GM23338 (cell line): ENCODE results near the gene EGR1. TPM values are rescaled to one million over a fixed set of nuclear protein-coding genes. Genes with fewer than 3 reads are reported as not detected.

Experiments
- ATAC-seq: fragments of 200-7000 bp; cut with Tn5 transposase; 3 replicates; pipeline ENCODE4 v1.9.1; 2020
- DNase-seq: peaks from one replicate; pipeline ENCODE4 v3.0.0-alpha.2; 2015; ENCODE audit warnings: low spot score
- H2AFZ ChIP-seq: fragments of 200-600 bp; sonication (generic); 2 replicates; pipeline ENCODE4 v1.8.0; 2016; ENCODE audit warnings: antibody characterized with exemption, mild to moderate bottlenecking, moderate library complexity
- H3F3A ChIP-seq: fragments of 200-600 bp; sonication (generic); replicated peaks from 2 replicates; pipeline ENCODE4 v1.8.0; 2017; ENCODE audit warnings: antibody characterized with exemption, mixed run types, low read depth
- H3K27ac ChIP-seq: fragments of 200-600 bp; sonication (generic); 2 replicates; pipeline ENCODE4 v1.6.1; 2016; ENCODE audit warnings: low read depth
- H3K27me3 ChIP-seq: fragments of 200-600 bp; sonication (generic); 2 replicates; pipeline ENCODE4 v1.8.0; 2016; ENCODE audit warnings: mild to moderate bottlenecking, mixed run types, moderate library complexity; ENCODE audit not compliant: insufficient read depth
- H3K36me3 ChIP-seq: fragments of 200-600 bp; sonication (generic); 2 replicates; pipeline ENCODE4 v1.8.0; 2016; ENCODE audit warnings: mild to moderate bottlenecking; ENCODE audit not compliant: insufficient read depth
- H3K4me1 ChIP-seq: fragments of 200-600 bp; sonication (generic); 2 replicates; pipeline ENCODE4 v1.8.0; 2016; ENCODE audit warnings: mild to moderate bottlenecking, moderate library complexity; ENCODE audit not compliant: insufficient read depth
- H3K4me2 ChIP-seq: fragments of 200-600 bp; sonication (generic); 2 replicates; pipeline ENCODE4 v1.7.1; 2017; ENCODE audit warnings: mixed run types
- H3K4me3 ChIP-seq: fragments of 200-600 bp; sonication (generic); 2 replicates; pipeline ENCODE4 v1.6.1; 2016; ENCODE audit warnings: mixed run types
- H3K79me2 ChIP-seq: fragments of 200-600 bp; sonication (generic); replicated peaks from 2 replicates; pipeline ENCODE4 v1.8.0; 2017; ENCODE audit warnings: mild to moderate bottlenecking; ENCODE audit not compliant: insufficient read depth
- H3K9me2 ChIP-seq: fragments of 200-600 bp; sonication (generic); 2 replicates; pipeline ENCODE4 v1.8.0; 2017; ENCODE audit not compliant: insufficient read depth
- H4K20me1 ChIP-seq: fragments of 200-600 bp; sonication (generic); replicated peaks from 2 replicates; pipeline ENCODE4 v1.8.0; 2017; ENCODE audit warnings: mild to moderate bottlenecking; ENCODE audit not compliant: insufficient read depth
- H3K27ac Mint-ChIP-seq: 2 replicates; pipeline ENCODE4 v1.8.0; 2020; ENCODE audit warnings: inconsistent platforms, mild to moderate bottlenecking, moderate library complexity, mixed read lengths
- H3K27me3 Mint-ChIP-seq: 3 replicates; pipeline ENCODE4 v1.8.0; 2022; ENCODE audit warnings: low read depth, mild to moderate bottlenecking, moderate library complexity, mixed read lengths, inconsistent platforms; ENCODE audit not compliant: insufficient read depth, poor library complexity
- H3K36me3 Mint-ChIP-seq: 3 replicates; pipeline ENCODE4 v1.8.0; 2021; ENCODE audit warnings: low read depth, mild to moderate bottlenecking, inconsistent platforms, moderate library complexity, mixed read lengths
- H3K4me1 Mint-ChIP-seq: 3 replicates; pipeline ENCODE4 v1.8.0; 2020; ENCODE audit warnings: mild to moderate bottlenecking, inconsistent platforms, mixed read lengths
- H3K4me3 Mint-ChIP-seq: 3 replicates; pipeline ENCODE4 v1.8.0; 2021; ENCODE audit warnings: moderate library complexity, mild to moderate bottlenecking, inconsistent platforms, mixed read lengths
- H3K9me3 Mint-ChIP-seq: 3 replicates; pipeline ENCODE4 v1.8.0; 2020; ENCODE audit warnings: moderate library complexity, mild to moderate bottlenecking, inconsistent platforms, mixed read lengths
- CREB1 ChIP-seq: fragments of 250-450 bp; sonication (Bioruptor Pico); IDR thresholded peaks from 2 replicates; pipeline ENCODE4 v1.5.0; 2020; ENCODE audit warnings: low read depth, mild to moderate bottlenecking, moderate library complexity
- EZH2 ChIP-seq: fragments of 200-600 bp; sonication (generic); IDR thresholded peaks from one replicate; pipeline ENCODE4 v1.8.0; 2017; ENCODE audit warnings: antibody characterized with exemption, mild to moderate bottlenecking, low read depth; ENCODE audit not compliant: unreplicated experiment
- EZH2phosphoT487 ChIP-seq: fragments of 200-600 bp; sonication (generic); IDR thresholded peaks from one replicate; pipeline ENCODE4 v1.8.1; 2018; ENCODE audit warnings: antibody characterized with exemption; ENCODE audit not compliant: unreplicated experiment
- NANOG ChIP-seq: IDR thresholded peaks from 2 replicates; pipeline ENCODE4 v1.6.1; 2016; ENCODE audit warnings: antibody characterized with exemption, borderline replicate concordance
- STAT1 ChIP-seq: IDR thresholded peaks from one replicate; pipeline ENCODE4 v1.6.1; 2016; ENCODE audit warnings: antibody characterized with exemption; ENCODE audit not compliant: unreplicated experiment
- ZNF331 ChIP-seq: fragments of 250-450 bp; sonication (Bioruptor Pico); IDR thresholded peaks from 2 replicates; pipeline ENCODE4 v1.5.0; 2020; ENCODE audit warnings: low read depth, mild to moderate bottlenecking, moderate library complexity
- polyA plus RNA-seq: library from polyadenylated mRNA; unstranded; fragments of >200 nt; fragmentation: Nextera tagmentation; extraction: Ambion mirVana; gene quantifications from 2 replicates; pipeline ENCODE4 v1.2.1, GENCODE V29; 2016
- total RNA-seq: library from RNA; depleted of rRNA; stranded (reverse); fragments of >200 nt; shearing (Covaris generic); gene quantifications from 2 replicates; pipeline ENCODE4 v1.2.3, GENCODE V29; 2014
- TF ChIP-seq, protein P1 (sequence below): fragments of 250-450 bp; sonication (Bioruptor Pico); IDR thresholded peaks from 2 replicates; pipeline ENCODE4 v1.5.0; 2020; ENCODE audit warnings: mild to moderate bottlenecking, moderate library complexity
- TF ChIP-seq, protein P2 (sequence below): IDR thresholded peaks from 2 replicates; pipeline ENCODE4 v1.6.1; 2016; ENCODE audit warnings: antibody characterized with exemption

The EGR1 gene
- total and polyA plus RNA-seq, 2 experiments from 2014 or later: 13.5 to 60.3 TPM

DNA sequence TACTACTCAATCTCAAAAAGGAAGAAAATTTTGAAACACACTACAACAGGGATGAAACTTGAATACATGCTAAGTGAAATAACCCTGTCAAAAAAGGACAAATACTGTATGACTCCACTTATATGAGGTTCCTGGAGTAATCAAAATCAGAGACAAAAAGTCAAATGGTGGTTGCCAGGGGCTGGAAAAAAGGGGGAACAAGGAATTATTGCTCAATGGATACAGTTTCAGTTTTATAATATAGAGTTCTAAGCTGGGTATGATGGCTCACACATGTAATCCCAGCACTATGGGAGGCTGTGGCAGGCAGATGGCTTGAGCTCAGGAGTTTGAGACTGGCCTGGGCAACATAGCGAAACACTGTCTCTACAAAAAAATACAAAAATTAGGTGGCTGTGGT lies 48.7 kb downstream of the EGR1 start (continued):
- TF ChIP-seq, protein P1, sequence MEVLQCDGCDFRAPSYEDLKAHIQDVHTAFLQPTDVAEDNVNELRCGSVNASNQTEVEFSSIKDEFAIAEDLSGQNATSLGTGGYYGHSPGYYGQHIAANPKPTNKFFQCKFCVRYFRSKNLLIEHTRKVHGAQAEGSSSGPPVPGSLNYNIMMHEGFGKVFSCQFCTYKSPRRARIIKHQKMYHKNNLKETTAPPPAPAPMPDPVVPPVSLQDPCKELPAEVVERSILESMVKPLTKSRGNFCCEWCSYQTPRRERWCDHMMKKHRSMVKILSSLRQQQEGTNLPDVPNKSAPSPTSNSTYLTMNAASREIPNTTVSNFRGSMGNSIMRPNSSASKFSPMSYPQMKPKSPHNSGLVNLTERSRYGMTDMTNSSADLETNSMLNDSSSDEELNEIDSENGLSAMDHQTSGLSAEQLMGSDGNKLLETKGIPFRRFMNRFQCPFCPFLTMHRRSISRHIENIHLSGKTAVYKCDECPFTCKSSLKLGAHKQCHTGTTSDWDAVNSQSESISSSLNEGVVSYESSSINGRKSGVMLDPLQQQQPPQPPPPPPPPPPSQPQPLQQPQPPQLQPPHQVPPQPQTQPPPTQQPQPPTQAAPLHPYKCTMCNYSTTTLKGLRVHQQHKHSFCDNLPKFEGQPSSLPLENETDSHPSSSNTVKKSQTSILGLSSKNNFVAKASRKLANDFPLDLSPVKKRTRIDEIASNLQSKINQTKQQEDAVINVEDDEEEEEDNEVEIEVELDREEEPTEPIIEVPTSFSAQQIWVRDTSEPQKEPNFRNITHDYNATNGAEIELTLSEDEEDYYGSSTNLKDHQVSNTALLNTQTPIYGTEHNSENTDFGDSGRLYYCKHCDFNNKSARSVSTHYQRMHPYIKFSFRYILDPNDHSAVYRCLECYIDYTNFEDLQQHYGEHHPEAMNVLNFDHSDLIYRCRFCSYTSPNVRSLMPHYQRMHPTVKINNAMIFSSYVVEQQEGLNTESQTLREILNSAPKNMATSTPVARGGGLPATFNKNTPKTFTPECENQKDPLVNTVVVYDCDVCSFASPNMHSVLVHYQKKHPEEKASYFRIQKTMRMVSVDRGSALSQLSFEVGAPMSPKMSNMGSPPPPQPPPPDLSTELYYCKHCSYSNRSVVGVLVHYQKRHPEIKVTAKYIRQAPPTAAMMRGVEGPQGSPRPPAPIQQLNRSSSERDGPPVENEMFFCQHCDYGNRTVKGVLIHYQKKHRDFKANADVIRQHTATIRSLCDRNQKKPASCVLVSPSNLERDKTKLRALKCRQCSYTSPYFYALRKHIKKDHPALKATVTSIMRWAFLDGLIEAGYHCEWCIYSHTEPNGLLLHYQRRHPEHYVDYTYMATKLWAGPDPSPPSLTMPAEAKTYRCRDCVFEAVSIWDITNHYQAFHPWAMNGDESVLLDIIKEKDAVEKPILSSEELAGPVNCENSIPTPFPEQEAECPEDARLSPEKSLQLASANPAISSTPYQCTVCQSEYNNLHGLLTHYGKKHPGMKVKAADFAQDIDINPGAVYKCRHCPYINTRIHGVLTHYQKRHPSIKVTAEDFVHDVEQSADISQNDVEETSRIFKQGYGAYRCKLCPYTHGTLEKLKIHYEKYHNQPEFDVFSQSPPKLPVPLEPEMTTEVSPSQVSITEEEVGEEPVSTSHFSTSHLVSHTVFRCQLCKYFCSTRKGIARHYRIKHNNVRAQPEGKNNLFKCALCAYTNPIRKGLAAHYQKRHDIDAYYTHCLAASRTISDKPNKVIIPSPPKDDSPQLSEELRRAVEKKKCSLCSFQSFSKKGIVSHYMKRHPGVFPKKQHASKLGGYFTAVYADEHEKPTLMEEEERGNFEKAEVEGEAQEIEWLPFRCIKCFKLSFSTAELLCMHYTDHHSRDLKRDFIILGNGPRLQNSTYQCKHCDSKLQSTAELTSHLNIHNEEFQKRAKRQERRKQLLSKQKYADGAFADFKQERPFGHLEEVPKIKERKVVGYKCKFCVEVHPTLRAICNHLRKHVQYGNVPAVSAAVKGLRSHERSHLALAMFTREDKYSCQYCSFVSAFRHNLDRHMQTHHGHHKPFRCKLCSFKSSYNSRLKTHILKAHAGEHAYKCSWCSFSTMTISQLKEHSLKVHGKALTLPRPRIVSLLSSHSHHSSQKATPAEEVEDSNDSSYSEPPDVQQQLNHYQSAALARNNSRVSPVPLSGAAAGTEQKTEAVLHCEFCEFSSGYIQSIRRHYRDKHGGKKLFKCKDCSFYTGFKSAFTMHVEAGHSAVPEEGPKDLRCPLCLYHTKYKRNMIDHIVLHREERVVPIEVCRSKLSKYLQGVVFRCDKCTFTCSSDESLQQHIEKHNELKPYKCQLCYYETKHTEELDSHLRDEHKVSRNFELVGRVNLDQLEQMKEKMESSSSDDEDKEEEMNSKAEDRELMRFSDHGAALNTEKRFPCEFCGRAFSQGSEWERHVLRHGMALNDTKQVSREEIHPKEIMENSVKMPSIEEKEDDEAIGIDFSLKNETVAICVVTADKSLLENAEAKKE (CRISPR knock-in tag): no peak
- no peak for TF ChIP-seq EZH2phosphoT487

DNA sequence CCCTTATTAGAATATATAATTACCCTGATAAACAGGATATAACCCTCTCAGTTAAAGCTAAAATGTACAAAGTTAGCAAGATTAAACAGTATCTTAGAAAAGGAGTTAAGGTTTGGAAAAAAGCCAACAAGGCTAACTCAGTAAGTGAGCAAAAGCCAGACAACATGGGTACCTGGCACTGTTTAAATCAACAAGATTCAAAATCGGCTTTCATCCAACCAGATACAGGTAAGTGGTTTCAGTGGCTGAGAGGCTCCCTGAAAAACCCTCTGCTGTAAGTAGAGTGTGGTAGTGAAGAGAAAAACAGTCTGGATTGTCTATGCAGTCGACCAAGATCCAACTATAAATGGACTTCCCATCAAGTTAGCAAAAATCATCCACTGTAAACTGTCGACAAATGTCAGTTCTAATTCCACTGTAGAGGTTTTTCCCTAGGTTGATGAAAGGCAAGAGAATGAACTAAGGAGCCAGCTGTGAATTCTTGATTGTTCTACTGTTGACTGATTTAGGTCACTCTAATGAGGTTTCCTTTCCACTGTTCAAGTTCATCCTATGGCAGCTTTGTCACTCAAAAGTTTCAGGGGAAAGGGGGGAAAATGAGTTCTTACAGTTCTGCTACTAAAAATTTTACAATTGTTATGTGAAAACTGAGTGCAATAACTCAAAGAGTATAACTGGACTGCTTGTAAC lies 50.4 kb downstream of the EGR1 start:
- Histone ChIP-seq H3K4me1 (no peaks in the 10 kb centered on the region), H3K36me3 (peaks cover 72% of the 10 kb centered on the region), H2AFZ (no peak overlapping the region), H3K79me2 (peaks cover 55% of the 10 kb centered on the region), H3K4me3 (no peak overlapping the region), H3F3A (0 out of 2 replicates have a peak, but pooled peaks cover 4% of the 10 kb centered on the region), H3K27ac (peak overlapping the region; percentile 32; the same call in 1 of the 2 replicates), H3K4me2 (no peak overlapping the region), H3K9me2 (no peaks in the 10 kb centered on the region), H4K20me1 (peaks cover 68% of the 10 kb centered on the region), H3K27me3 (no peaks in the 10 kb centered on the region)
- peaks cover 3% of the 10 kb centered on the region for H3K27me3 Mint-ChIP-seq
- H3K4me1 Mint-ChIP-seq: peaks cover 6% of the 10 kb centered on the region; the same call in 1 of the 3 replicates
- DNase-seq: no peak
- peaks cover 80% of the 10 kb centered on the region for H3K36me3 Mint-ChIP-seq
- no peaks in the 10 kb centered on the region for H3K9me3 Mint-ChIP-seq
- no peak for ATAC-seq
- H3K27ac Mint-ChIP-seq: no peak overlapping the region; the same call in 1 of the 2 replicates
- H3K4me3 Mint-ChIP-seq: no peak overlapping the region
- TF ChIP-seq ZNF331 (CRISPR knock-in tag): no peak
- TF ChIP-seq STAT1: no peak
- TF ChIP-seq, protein P2, sequence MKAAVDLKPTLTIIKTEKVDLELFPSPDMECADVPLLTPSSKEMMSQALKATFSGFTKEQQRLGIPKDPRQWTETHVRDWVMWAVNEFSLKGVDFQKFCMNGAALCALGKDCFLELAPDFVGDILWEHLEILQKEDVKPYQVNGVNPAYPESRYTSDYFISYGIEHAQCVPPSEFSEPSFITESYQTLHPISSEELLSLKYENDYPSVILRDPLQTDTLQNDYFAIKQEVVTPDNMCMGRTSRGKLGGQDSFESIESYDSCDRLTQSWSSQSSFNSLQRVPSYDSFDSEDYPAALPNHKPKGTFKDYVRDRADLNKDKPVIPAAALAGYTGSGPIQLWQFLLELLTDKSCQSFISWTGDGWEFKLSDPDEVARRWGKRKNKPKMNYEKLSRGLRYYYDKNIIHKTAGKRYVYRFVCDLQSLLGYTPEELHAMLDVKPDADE: no peak
- no peak for TF ChIP-seq NANOG
- no peak for TF ChIP-seq CREB1
- no peak for TF ChIP-seq EZH2phosphoT487
- no peak for TF ChIP-seq EZH2
